Neural progenitor cell (in vitro differentiated cells): ENCODE measurements around the gene CNPY1.

Experiments used
- CTCF ChIP-seq: fragments of 200-600 bp; sonication (generic); IDR thresholded peaks from 2 replicates; pipeline ENCODE4 v1.5.1; 2017; ENCODE audit warnings: antibody characterized with exemption, mild to moderate bottlenecking
- EZH2 ChIP-seq: fragments of 200-600 bp; sonication (generic); IDR thresholded peaks from 2 replicates; pipeline ENCODE4 v1.6.1; 2017; ENCODE audit warnings: antibody characterized with exemption, mild to moderate bottlenecking, moderate library complexity

- TF ChIP-seq CTCF: no peak
- no peak for TF ChIP-seq EZH2
These were observed 23.1 kb downstream of the CNPY1 start for GRCh38 chr7:155523168-155523675.
